NT2/D1 (cell line): ENCODE data around the gene POU6F2.

ENCODE experiments used
- DNase-seq: peaks from one replicate; pipeline ENCODE4 v3.0.0-alpha.2; 2011; ENCODE audit warnings: low read depth, low spot score
- H3K27me3 ChIP-seq: 2 replicates; pipeline ENCODE4 v1.6.0; 2011; ENCODE audit warnings: mild to moderate bottlenecking; ENCODE audit not compliant: insufficient read length, insufficient read depth
- H3K36me3 ChIP-seq: 2 replicates; pipeline ENCODE4 v1.6.1; 2011; ENCODE audit warnings: mild to moderate bottlenecking, low read length, mixed read lengths; ENCODE audit not compliant: insufficient read depth, insufficient read length
- H3K4me1 ChIP-seq: 2 replicates; pipeline ENCODE4 v1.5.1; 2011; ENCODE audit not compliant: insufficient read depth, insufficient read length
- H3K4me3 ChIP-seq: 2 replicates; pipeline ENCODE4 v1.5.1; 2011; ENCODE audit warnings: low read depth; ENCODE audit not compliant: insufficient read length
- H3K9ac ChIP-seq: 2 replicates; pipeline ENCODE4 v1.6.0; 2011; ENCODE audit warnings: low read depth; ENCODE audit not compliant: insufficient read length
- H3K9me3 ChIP-seq: 2 replicates; pipeline ENCODE4 v1.5.1; 2011; ENCODE audit warnings: mild to moderate bottlenecking, low read length; ENCODE audit not compliant: insufficient read depth
- SUZ12 ChIP-seq: IDR thresholded peaks from 2 replicates; pipeline ENCODE4 v1.6.1; 2011; ENCODE audit not compliant: insufficient read length, insufficient read depth; ENCODE audit errors: extremely low read depth
- YY1 ChIP-seq: IDR thresholded peaks from 2 replicates; pipeline ENCODE4 v1.6.1; 2011; ENCODE audit not compliant: insufficient read length, insufficient read depth
- ZNF274 ChIP-seq: IDR thresholded peaks from 2 replicates; pipeline ENCODE4 v1.6.1; 2011; ENCODE audit warnings: mild to moderate bottlenecking, low read depth, low read length

The POU6F2 gene

GRCh38 chr7:39137480-39137879, 159.8 kb downstream of the POU6F2 start:
- Histone ChIP-seq H3K9ac (no peak overlapping the region), H3K4me1 (no peaks in the 10 kb centered on the region), H3K36me3 (no peaks in the 10 kb centered on the region), H3K9me3 (peaks cover 11% of the 10 kb centered on the region), H3K27me3 (no peaks in the 10 kb centered on the region), H3K4me3 (no peak overlapping the region)
- TF ChIP-seq YY1 (no peak), ZNF274 (no peak), SUZ12 (no peak)
- DNase-seq = no peak

- TF ChIP-seq SUZ12 = no peak
- no peak for TF ChIP-seq YY1
- no peak for TF ChIP-seq ZNF274
- H3K9ac ChIP-seq = no peak overlapping the region
- 0 out of 2 replicates have a peak, but pooled peaks cover under 1% of the 10 kb centered on the region for H3K9me3 ChIP-seq
- no peaks in the 10 kb centered on the region for H3K27me3 ChIP-seq
- no peak overlapping the region for H3K4me3 ChIP-seq
- no peaks in the 10 kb centered on the region for H3K36me3 ChIP-seq
- no peak for DNase-seq
- H3K4me1 ChIP-seq = no peaks in the 10 kb centered on the region
Measured at GRCh38 chr7:39142750-39143149, 165.0 kb downstream of the POU6F2 start.

GRCh38 chr7:39144420-39144819, 166.7 kb downstream of the POU6F2 start:
- Histone ChIP-seq H3K9me3 (no peaks in the 10 kb centered on the region), H3K27me3 (no peaks in the 10 kb centered on the region), H3K36me3 (no peaks in the 10 kb centered on the region), H3K9ac (no peak overlapping the region), H3K4me1 (no peaks in the 10 kb centered on the region), H3K4me3 (no peak overlapping the region)
- no peak for TF ChIP-seq SUZ12
- no peak for TF ChIP-seq YY1
- TF ChIP-seq ZNF274 = no peak
- no peak for DNase-seq

DNA sequence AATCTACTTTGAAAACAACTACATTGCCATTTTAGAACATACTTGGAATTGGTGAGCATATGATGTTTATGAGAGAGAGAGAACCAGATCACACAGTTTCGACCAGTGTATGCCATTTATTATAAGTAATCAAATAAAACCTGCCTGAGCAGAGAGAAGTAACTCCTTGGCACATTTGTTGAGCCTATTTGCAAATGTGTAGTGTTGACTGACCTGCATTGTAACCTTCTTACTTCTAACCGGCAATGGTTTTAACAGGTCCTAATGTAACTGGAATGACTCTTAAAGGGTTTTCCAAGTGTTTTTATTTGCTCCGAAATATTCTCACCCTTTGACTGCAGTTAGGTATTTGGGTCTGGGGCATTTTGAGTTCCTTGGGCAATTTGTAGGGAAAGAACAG, 167.6 kb downstream of the POU6F2 start:
- Histone ChIP-seq H3K9ac (no peak overlapping the region), H3K4me3 (no peak overlapping the region), H3K27me3 (no peaks in the 10 kb centered on the region), H3K9me3 (no peaks in the 10 kb centered on the region), H3K36me3 (no peaks in the 10 kb centered on the region), H3K4me1 (no peaks in the 10 kb centered on the region)
- DNase-seq = no peak
- TF ChIP-seq YY1 (no peak), ZNF274 (no peak), SUZ12 (no peak)

- Histone ChIP-seq H3K27me3 (no peaks in the 10 kb centered on the region), H3K4me3 (no peak overlapping the region), H3K9me3 (no peaks in the 10 kb centered on the region), H3K9ac (no peak overlapping the region), H3K4me1 (no peaks in the 10 kb centered on the region), H3K36me3 (no peaks in the 10 kb centered on the region)
- TF ChIP-seq SUZ12 (no peak), YY1 (no peak), ZNF274 (no peak)
- no peak for DNase-seq
Measured at GRCh38 chr7:39145935-39146334, 168.2 kb downstream of the POU6F2 start.

GRCh38 chr7:39152701-39153100, 175.0 kb downstream of the POU6F2 start:
- Histone ChIP-seq H3K4me1 (no peaks in the 10 kb centered on the region), H3K9ac (no peak overlapping the region), H3K4me3 (no peak overlapping the region), H3K27me3 (no peaks in the 10 kb centered on the region), H3K36me3 (no peaks in the 10 kb centered on the region), H3K9me3 (no peaks in the 10 kb centered on the region)
- TF ChIP-seq SUZ12 (no peak), ZNF274 (no peak), YY1 (no peak)
- no peak for DNase-seq

GRCh38 chr7:39153113-39153512, 175.4 kb downstream of the POU6F2 start:
- Histone ChIP-seq H3K9me3 (no peaks in the 10 kb centered on the region), H3K27me3 (no peaks in the 10 kb centered on the region), H3K4me1 (no peaks in the 10 kb centered on the region), H3K4me3 (no peak overlapping the region), H3K36me3 (no peaks in the 10 kb centered on the region), H3K9ac (no peak overlapping the region)
- no peak for DNase-seq
- no peak for TF ChIP-seq ZNF274
- no peak for TF ChIP-seq YY1
- TF ChIP-seq SUZ12 = no peak
